ENCODE measurements around the gene AP3S1. TPM values are rescaled to one million over a fixed set of nuclear protein-coding genes. Genes with fewer than 3 reads are reported as not detected.
"Not testable (repeated sequence)": the region's sequence is repeated elsewhere in the genome, so short reads cannot be mapped to it uniquely, and the experiment has no call there.

AP3S1 gene
- total RNA-seq, 4 donors from 2014 or later = 46.0 to 72.0 (median 46.6) TPM

GRCh38 chr5:115818821-115819220 lies 22.9 kb upstream of the AP3S1 start:
- peaks cover 0 to 4% (median 0%) of the 10 kb centered on the region in 3 donors for H3K36me3 ChIP-seq
- WGBS, 2 donors = 87 to 88% methylated on average over 18 of the region's 18 CpGs
- H3K4me3 ChIP-seq = no peak overlapping the region
- no peak overlapping the region for H3K27ac ChIP-seq
- peaks cover 0 to 34% of the 10 kb centered on the region in 2 donors for H3K27me3 ChIP-seq
- no peak for DNase-seq (ENCODE audit: low spot score in 2 of 2)
- TF ChIP-seq, protein P1, sequence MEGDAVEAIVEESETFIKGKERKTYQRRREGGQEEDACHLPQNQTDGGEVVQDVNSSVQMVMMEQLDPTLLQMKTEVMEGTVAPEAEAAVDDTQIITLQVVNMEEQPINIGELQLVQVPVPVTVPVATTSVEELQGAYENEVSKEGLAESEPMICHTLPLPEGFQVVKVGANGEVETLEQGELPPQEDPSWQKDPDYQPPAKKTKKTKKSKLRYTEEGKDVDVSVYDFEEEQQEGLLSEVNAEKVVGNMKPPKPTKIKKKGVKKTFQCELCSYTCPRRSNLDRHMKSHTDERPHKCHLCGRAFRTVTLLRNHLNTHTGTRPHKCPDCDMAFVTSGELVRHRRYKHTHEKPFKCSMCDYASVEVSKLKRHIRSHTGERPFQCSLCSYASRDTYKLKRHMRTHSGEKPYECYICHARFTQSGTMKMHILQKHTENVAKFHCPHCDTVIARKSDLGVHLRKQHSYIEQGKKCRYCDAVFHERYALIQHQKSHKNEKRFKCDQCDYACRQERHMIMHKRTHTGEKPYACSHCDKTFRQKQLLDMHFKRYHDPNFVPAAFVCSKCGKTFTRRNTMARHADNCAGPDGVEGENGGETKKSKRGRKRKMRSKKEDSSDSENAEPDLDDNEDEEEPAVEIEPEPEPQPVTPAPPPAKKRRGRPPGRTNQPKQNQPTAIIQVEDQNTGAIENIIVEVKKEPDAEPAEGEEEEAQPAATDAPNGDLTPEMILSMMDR (IDR thresholded peaks at IDR 0.05) = no peak
- TF ChIP-seq EP300 (IDR thresholded peaks at IDR 0.05) = no peak
- no peak for TF ChIP-seq POLR2A (IDR thresholded peaks at IDR 0.05)
- H3K4me1 ChIP-seq = peaks cover 0 to 20% (median 9%) of the 10 kb centered on the region in 4 donors
- H3K9me3 ChIP-seq = peaks cover 0 to under 1% (median 0%) of the 10 kb centered on the region in 4 donors

DNA sequence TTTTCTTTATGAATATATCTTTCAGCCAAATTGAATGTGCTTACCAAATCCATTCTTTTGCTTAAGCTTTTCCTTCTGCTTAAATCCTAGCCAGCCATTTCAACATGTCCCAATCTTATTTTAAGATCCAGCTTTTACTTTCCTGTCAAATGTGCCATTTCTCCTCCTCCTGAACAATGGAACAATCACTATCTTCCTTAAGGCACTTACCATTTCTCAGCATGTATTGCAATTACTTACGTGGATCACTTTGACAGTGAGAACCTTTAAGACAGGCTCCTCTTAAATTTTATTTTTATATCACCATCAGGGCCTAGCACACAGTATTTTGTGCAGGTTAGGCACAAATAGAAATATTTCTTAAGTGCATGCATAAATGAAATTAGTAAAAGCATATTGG lies 20.9 kb upstream of the AP3S1 start:
- peaks cover 0 to 15% of the 10 kb centered on the region in 2 donors for H3K27me3 ChIP-seq
- 81 to 91% methylated on average over 1 of the region's 1 CpG for WGBS, 2 donors
- no peak overlapping the region for H3K4me3 ChIP-seq
- TF ChIP-seq POLR2A (IDR thresholded peaks at IDR 0.05) (no peak), EP300 (IDR thresholded peaks at IDR 0.05) (no peak)
- TF ChIP-seq, protein P1 (IDR thresholded peaks at IDR 0.05) = no peak
- no peaks in the 10 kb centered on the region for H3K36me3 ChIP-seq
- no peak for DNase-seq (ENCODE audit: low spot score in 2 of 2)
- H3K4me1 ChIP-seq = peaks cover 0 to 14% (median 2%) of the 10 kb centered on the region in 4 donors
- no peak overlapping the region for H3K27ac ChIP-seq
- H3K9me3 ChIP-seq = peaks cover 0 to 10% (median 0%) of the 10 kb centered on the region in 4 donors

- H3K27ac ChIP-seq; H3K4me1 ChIP-seq; DNase-seq (ENCODE audit: low spot score in 2 of 2); H3K4me3 ChIP-seq; H3K27me3 ChIP-seq: not testable (repeated sequence)
- 96 to 100% methylated on average over 1 of the region's 1 CpG for WGBS, 2 donors
- peaks cover 0 to 10% (median 0%) of the 10 kb centered on the region in 4 donors for H3K9me3 ChIP-seq
- H3K36me3 ChIP-seq = peaks cover 0 to 37% (median 0%) of the 10 kb centered on the region in 3 donors
These were observed 16.8 kb upstream of the AP3S1 start for GRCh38 chr5:115824983-115825382.

DNA sequence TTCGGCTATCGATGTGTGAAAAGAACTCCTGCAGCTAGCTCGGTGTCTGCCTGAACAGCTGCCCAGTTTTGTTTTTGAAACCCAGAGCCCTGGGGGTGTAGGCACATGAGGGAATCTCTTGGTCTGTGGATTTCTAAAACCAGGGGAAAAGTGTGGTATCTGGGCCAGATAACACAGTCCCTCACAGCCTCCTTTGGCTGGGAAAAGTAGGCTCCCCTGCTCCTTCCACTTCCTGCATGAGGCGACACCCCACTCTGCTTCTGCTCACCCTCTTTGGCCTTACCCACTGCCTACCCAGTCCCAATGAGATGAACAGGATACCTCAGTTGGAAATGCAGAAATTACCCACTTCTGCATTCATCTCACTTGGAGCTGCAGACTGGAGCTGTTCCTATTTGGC lies 15.8 kb upstream of the AP3S1 start:
- H3K9me3 ChIP-seq = peaks cover 0 to 10% (median 0%) of the 10 kb centered on the region in 4 donors
- peaks cover 0 to 46% (median 0%) of the 10 kb centered on the region in 3 donors for H3K36me3 ChIP-seq
- TF ChIP-seq EP300 (IDR thresholded peaks at IDR 0.05) (no peak), POLR2A (IDR thresholded peaks at IDR 0.05) (no peak)
- TF ChIP-seq, protein P1 (IDR thresholded peaks at IDR 0.05) = no peak
- H3K4me1 ChIP-seq = no peaks in the 10 kb centered on the region
- DNase-seq (ENCODE audit: low spot score in 2 of 2) = no peak
- H3K4me3 ChIP-seq = no peak overlapping the region
- no peaks in the 10 kb centered on the region for H3K27me3 ChIP-seq
- no peak overlapping the region for H3K27ac ChIP-seq
- 97 to 98% methylated on average over 4 of the region's 4 CpGs for WGBS, 2 donors

GRCh38 chr5:115829913-115830312 lies 11.8 kb upstream of the AP3S1 start:
- WGBS, 2 donors = 92 to 95% methylated on average over 5 of the region's 5 CpGs
- H3K36me3 ChIP-seq = peaks cover 0 to 67% (median 0%) of the 10 kb centered on the region in 3 donors
- H3K4me3 ChIP-seq = no peak overlapping the region
- H3K27ac ChIP-seq = no peak overlapping the region
- no peaks in the 10 kb centered on the region for H3K27me3 ChIP-seq
- H3K9me3 ChIP-seq = peaks cover 0 to under 1% (median 0%) of the 10 kb centered on the region in 4 donors
- DNase-seq (ENCODE audit: low spot score in 2 of 2) = no peak
- TF ChIP-seq, protein P1 (IDR thresholded peaks at IDR 0.05) = no peak
- no peak for TF ChIP-seq EP300 (IDR thresholded peaks at IDR 0.05)
- TF ChIP-seq POLR2A (IDR thresholded peaks at IDR 0.05) = no peak
- no peaks in the 10 kb centered on the region for H3K4me1 ChIP-seq
